LoVo (cell line): ENCODE results near the gene NOD1.
"Not testable (repeated sequence)": the region's sequence is repeated elsewhere in the genome, so short reads cannot be mapped to it uniquely, and the experiment has no call there.

Source experiments
- DNase-seq: peaks from one replicate; pipeline ENCODE4 v3.0.0-alpha.2; 2016; ENCODE audit warnings: low spot score

Gene NOD1

GRCh38 chr7:30503274-30504212, 25.0 kb upstream of the NOD1 start:
- no peak for DNase-seq

DNA sequence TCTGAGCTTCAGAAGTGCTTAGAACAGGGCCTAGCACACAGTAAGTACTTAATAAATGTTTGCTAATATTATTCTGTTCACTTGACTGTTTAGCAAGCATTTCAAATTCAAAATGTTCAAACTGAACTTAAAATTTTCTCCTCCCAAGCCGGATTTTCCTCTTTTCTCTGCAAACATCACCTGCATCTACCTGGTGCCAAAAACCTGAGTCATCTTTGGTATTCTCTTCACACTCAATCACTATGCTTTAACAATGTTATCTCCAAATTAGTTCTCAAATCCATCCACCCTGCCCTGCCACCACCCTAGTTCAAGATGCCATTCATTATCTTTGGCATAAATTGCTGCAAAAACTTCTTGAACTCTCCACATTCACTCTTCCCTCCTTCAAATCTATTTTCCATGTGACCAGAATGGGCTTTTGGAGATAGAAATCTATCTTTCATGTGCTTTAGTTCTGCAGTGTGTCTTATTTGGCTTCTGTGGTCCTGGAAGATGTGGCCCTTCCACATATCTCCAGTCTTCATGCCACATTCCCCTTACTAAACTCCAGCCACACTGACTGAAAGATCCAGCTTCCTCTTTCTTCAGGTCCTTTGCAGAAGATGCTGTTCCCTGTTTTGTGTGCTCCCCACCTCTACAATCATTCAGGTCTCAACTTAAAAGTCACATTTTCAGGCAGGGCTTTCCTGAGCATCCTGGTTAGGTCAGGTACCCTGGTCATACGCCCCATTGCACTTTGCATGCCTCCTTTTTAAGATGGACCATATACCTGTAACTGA, 24.1 kb upstream of the NOD1 start:
- DNase-seq: no peak

DNA sequence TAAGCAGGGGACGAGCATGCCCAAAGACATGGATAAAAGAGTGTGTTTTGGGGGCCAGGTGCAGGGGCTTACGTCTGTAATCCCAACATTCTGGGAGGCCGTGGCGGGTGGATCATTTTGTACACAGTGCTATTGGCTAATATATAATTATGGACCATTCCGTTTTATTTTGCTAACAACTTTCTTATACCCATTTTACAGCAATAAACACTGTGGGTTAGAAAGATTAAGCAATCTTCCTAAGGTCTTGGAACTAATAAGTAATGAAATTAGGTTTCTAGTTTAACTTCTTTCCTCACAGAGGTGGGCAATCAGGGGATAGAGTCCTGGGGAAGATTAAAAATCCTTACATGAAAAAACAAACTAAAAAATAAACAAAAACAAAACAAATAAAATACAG, 22.7 kb upstream of the NOD1 start:
- DNase-seq: no peak

DNA sequence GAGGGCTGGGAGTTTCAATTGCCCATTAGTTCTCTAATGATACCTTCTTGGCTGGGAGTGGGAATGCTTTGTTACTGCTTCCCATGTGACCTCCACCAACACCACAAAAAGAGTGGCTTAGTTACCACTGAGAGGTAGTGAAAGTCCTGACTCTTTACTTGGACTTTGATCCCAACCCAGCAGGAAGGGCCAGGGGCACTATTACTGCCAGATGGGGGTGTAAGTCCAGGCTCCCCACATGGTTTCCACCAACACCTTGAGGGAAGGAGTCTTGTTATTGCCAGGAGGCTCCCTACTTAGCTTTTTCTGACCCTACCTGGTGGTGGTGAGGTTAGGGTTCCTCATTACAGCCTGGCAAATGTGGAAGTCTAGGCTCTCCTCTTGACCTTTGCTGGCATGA, 14.6 kb upstream of the NOD1 start:
- DNase-seq: no peak

- no peak for DNase-seq
Observed at GRCh38 chr7:30491417-30491816, 12.8 kb upstream of the NOD1 start.

- DNase-seq: no peak
Observed at GRCh38 chr7:30487371-30487770, 8.8 kb upstream of the NOD1 start.

DNA sequence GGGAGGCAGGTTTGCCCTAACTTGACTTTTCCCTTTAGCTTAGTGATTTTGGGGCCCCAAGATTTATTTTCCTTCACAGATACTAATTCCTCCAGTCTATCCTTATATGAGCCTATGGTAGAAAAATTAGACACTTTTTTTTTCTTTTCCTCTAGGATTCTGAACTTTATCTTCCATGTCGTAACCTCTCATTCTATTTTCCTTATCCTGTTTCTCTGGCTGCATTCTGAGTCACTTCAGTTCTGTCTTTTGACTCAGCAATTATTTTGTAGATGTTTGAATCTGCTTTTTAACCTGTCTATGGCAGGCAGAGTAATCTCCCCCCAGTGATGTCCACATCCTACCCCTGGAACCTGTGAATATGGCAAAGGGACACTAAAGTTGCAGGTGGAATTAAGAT, 7.1 kb upstream of the NOD1 start:
- DNase-seq: no peak

DNA sequence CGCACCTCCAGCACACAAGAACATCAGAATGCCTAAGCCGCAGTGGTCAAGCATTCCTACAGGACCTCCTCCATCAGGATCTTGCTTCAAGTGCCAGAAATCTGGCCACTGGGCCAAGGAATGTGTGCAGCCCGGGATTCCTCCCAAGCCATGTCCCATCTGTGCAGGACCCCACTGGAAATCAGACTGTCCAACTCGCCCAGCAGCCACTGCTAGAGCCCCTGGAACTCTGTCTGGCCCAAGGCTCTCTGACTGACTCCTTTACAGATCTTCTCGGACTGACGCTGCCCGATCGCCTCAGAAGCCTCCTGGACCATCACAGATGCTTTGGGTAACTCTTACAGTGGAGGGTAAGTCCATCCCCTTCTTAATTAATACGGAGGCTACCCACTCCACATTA, 2.8 kb upstream of the NOD1 start:
- not testable (repeated sequence) for DNase-seq

- peak; percentile 23 for DNase-seq
Observed at GRCh38 chr7:30479202-30480120, 877 bp upstream of the NOD1 start.

GRCh38 chr7:30476459-30477145, 2.0 kb downstream of the NOD1 start:
- no peak for DNase-seq

- DNase-seq: no peak
Observed at GRCh38 chr7:30475580-30475979, 3.0 kb downstream of the NOD1 start.

DNA sequence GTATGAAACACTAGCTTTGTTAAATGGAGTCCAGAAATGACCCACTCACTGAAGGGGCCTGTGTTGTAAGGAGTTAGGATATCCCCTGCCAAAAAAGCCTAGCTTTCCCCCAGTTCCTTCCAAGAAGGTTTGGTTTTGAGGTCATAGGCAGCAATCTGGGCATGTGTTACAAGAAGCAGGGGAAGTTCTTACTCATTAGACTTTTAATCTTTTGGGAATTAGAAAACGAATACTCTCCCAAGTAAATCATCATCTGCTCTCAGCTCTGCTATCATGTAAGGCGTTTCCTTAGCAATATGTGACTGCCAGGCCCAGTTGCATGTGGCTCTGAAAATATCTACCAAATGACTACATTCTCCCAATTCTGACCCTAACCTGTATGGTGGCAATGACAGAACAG, 3.7 kb downstream of the NOD1 start:
- no peak for DNase-seq

GRCh38 chr7:30474485-30474884, 4.1 kb downstream of the NOD1 start:
- DNase-seq: no peak

DNA sequence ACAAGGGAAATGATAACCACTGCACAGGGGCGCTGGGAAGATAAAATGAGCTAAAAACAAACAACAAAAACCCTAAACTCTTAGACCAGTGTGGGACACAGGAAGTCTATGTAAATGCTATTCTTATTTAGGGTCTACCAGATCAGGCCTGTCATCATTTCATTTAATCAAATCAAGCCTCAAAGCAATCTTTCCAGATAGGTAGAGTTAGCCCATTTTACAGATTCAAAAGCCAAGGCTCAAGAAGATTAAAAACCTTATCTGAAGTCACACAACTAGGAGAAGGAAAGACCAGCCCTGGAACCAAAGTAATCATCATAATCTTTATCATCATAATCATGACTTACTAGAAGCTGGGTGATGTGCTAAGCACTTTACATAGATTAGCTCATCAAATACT, 4.7 kb downstream of the NOD1 start:
- no peak for DNase-seq

GRCh38 chr7:30472784-30473775, 5.5 kb downstream of the NOD1 start:
- no peak for DNase-seq

DNA sequence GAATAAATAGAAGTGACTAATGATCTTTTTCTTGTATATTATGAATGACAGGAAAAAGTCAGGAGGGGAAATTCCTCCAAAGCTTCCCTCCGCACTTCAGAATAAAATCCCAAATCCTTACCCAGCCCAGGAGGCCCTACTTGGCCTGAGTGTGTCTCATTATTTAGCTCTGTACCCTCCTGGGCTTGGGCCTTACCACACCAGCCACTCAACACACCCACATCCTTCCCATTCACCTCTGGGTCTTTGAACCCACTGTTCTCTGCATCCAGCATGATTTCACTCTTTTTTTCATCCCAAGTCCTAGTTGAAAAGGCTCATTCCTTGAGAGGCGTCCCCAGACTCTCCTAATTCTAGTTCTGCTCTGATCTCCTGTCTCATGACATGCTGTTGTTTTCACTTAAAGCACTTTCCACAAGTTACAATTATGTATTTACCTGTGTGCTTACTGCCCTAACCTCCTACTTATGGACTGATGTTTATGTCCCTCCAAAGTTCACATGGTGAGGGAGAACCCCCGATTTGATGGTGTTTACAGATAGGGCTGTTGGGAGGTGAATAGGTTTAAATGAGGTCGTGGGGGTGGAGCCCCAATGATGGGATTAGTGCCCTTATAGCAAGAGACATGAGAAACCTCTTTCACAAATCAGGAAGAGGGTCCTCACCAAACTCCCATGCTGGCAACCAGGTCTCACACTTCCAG, 6.4 kb downstream of the NOD1 start:
- DNase-seq: no peak

DNA sequence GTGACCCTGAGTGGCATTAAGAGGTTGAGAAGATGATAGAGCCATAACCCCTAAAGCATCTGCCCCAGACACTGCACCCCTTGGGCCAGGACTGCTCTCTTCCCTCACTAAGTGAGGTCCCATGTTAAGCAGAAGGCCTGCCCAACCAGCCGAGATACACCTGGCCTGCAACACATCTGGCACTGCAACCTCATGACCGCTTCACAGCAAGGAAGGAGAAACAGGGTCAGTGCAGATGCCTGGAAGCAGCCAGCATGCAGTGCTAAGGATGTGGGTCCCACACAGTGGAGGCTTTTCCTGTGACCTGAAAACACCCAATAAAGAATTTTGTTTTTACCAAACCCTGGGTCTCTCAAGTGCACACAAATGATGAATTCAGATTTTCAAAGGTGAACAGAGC, 7.4 kb downstream of the NOD1 start:
- DNase-seq: no peak

DNA sequence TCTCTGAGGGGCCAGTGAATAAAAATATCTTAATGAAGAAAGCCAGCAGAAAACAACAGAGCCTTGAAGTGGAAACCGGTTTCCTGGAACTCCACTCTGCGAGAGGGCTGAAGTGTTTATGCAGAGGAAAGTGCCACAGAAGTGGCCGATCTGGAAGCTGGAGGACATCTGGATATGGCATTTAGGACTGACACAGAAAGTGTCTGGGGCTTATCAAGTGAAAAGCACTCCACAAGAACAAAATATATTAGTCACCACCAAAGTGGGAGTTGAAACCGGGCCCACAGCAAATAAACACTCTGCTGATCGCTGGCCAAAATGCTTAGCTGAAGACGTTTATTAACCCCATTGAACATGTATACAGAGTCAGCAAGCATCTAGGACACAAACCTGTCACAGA, 7.8 kb downstream of the NOD1 start:
- no peak for DNase-seq

DNA sequence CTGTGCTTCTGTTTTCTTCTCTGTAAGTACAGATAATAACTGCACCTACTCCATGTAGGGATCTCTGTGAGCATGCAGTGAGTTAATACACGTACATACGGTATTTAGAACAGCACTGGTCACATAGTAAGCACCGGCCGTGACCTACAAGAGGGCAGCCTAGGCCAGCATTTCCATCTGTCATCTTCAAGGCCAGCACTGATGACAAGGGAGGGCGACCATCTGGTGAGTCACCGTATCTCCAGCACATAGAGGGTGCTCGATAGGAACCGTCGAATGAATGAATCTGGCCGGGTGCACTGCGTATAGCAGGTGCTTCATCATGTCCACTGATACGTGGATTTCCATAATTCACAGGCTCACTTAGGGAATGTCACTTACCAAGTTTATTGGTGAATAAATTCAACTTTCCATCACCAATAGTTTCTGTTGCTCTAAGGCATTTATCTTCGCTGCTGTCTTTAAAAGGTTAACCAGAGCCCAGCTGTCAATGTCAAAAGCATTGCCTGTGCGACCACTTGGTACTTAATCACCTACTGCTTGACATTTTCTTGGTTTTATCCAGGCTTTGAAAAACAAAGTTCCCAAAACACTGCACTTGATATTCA, 8.3 kb downstream of the NOD1 start:
- no peak for DNase-seq
